Stimulated activated naive CD4-positive, alpha-beta T cell (primary cell): ENCODE measurements around the gene AKAP8.
"Not testable (repeated sequence)": the region's sequence is repeated elsewhere in the genome, so short reads cannot be mapped to it uniquely, and the experiment has no call there.

Source experiments
- DNase-seq, 6 experiments: peaks; one replicate each; lab custom pipeline; 2025; lab: John Stamatoyannopoulos, UW

The AKAP8 gene

DNA sequence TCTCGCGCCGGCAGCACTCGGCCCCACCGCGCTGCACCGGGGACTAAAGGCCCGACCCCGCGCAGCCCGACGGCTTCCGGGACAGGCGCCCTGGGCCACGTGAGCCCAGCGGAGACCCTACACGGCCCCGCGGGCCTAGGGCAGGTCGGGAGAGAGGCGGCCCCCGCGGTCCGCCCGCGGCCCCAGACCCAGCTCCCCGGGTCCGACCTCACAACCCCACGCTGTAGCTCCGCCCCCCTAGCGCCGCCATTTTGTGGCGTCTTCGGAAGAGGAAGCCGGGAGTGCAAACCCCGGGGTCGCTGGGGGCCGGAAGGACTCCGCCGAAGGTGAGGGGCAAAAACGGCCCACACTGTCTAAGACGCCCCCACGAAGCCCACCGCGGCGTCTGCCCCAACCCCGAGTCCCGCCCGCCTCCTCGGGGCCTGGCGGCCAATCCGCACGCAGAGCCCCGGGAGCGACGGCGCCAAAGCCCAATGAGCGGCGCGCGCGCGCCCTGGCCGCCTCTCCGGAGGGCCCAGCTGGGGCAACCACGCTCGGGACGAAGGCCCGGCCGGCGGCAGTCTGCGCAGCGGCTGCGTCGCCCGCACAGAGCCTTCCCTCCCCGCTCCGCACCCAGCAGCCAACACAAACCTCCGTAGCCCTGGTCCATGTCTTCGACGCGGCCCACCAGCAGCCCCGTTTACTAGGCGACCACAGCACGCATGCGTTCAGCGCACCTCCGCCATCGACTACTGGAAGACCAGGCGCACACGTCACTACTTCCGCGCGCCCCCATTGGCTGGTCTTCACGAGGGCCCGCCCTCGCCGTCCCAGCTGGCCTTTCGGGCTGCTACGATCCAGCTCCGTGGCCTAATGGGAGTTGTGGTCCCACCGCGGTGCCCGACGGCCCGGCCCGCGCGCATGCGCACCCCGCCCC lies at the start of gene AKAP8:
Gene AKAP8 (minus strand): TSS at position 705 of the 916 bp plus-strand sequence. CDS start 56 bp downstream, at position 649.
- peak; percentile 94 to 99 (median 98) for DNase-seq

DNA sequence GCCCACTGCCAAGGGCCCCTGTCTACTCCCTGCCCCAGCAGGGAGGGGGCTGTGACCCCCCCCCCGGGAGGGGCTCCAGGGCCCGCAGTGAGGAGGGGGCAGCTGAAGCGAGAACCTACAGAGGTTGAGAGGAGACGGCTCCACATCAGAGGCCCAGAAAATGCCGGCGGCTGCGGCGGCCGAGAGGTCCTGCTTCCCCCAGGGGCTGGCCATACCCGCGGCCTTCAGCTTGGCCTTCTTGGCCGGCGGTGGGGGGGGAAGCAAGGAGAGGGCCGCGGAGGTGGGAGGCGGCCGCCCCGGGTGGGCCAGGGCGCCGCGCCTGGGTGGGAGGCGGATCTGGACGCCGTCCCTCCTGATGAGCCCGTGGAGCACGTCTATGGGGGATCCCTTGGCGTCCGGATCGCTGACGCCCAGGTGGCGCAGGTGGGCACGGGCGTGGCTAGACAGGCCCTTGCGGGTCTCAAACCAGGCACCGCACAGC lies 48.4 kb upstream of the AKAP8 start:
- DNase-seq, result no peak

DNA sequence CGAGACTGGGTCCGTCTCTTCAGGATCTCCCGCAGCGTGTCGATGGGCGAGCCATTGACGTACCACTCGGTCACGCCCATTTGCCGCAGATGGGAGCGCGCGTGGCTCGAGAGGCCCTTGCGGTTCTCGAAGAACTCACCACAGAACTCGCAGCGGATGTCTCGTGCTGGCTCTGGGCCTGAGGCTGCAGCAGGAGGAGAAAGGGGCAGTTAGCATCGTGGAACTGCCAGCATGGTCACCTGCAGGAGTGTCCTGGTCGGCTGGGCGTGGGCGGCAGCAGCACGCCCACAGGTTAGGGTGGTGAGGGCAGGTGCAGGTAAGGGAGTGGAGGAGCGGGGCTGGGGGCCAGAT lies 47.7 kb upstream of the AKAP8 start:
- no peak for DNase-seq

DNA sequence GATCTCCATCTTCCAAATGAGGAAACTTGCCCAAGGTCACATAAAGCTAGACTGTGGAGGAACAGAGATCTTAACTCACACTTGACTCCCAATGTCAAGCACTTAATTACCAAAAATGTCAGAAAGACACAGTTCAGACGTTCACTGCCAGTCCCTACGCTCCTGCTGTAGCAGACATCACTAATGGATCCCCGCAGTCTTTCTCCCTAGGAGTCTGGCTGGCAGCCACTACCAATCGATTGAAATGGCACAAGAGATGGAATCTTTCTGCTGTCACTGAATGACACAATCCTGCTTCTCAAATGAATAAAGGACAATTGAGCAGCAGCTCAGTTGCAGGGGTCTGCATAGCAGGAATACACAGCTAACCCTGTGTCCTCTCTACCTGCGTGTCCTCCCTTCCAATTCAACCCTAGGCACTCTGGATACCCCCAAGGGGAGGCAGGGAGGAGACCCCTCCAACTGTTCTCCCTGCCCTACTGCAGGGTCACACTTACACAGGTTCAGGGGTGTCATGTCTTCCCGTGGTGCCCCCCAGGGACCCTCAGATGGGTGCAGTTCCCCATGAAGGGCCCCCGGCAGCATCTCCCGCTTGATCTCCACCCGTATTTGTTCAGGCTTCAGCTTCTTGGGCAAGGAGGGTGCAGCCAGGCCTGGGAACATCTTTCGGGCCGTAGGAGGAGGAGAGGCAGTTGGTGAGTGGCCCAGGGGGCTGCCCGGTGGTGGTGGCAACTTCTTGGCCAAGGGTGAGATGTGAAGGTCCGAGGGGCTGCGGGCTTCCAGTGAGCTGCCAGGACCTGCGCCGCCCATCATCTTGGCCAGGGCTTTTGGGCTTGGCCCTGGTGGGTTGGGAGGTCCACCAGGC lies 47.1 kb upstream of the AKAP8 start:
- DNase-seq, result no peak

DNA sequence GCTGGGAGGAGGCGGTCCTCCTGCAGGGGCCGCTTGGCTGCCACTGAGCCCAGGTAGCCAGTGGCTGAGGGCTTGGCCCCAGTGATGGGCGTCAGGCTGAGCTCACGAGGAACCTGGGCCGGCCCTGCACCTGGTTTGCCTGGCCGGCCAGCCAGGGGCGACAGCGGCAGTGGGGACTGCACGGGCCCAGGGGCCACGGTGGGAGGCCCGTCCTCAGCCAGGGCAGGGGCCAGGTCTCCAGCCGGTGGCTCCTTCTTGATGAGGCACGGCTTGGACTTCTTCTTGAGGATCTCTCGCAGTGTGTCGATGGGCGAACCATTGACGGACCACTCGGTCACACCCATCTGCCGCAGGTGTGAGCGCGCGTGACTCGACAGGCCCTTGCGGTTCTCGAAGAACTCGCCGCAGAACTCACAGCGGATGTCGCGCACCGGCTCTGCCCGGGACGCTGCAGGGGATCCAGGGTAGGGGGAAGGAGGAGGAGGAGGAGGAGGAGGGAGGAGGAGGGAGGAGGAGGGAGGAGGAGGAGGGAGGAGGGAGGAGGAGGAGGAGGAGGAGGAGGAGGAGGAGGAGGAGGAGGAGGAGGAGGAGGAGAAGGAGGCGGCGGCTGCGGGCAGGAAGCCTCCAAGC lies 45.8 kb upstream of the AKAP8 start:
- no peak for DNase-seq

DNA sequence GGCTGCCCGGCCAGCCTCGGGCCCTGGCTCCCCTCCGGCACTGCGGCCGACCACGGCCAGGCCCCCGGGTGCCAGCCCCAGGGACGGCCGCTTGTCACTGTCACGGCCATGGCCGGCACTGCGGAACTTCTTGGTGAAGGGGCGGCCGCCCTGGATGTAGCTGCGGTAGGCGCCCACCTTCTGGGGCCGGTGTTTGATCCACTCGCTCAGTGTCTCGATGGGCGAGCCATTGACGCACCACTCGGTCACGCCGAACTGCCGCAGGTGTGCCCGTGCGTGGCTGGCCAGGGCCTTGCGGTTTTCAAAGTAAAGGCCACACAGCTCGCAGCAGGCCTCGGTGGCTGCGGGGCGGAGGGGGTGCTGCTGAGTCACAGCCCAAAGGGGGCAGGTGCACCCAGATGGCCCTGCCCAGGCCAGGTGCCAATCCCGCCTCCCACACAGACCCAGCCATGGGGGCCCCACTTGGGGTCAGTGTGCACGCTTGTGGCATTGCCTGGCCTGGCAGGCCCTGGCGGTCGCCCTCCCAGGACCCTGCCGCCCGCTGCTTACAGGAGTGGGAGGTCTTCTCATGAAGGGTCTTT lies 45.2 kb upstream of the AKAP8 start:
- DNase-seq, result no peak

DNA sequence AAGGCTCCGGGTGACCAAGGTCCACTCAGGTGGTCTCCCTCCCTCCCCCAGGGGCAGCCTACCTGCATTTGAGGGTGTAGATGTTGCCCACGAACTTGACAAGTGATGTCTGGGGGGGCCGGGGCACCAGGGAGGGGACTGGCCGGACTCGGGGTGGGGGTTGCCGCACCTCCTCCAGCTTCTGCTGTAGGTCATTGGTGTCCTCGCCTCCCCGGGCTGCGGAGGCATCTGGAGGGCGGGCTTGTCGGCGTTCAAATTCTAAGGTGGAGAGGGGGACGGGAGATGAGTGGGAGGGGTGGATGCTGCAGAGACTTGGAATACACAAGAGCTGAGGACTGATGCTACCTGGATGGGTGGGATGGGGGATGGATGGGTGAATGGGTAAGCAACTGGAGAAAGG lies 44.5 kb upstream of the AKAP8 start:
- DNase-seq, result no peak

DNA sequence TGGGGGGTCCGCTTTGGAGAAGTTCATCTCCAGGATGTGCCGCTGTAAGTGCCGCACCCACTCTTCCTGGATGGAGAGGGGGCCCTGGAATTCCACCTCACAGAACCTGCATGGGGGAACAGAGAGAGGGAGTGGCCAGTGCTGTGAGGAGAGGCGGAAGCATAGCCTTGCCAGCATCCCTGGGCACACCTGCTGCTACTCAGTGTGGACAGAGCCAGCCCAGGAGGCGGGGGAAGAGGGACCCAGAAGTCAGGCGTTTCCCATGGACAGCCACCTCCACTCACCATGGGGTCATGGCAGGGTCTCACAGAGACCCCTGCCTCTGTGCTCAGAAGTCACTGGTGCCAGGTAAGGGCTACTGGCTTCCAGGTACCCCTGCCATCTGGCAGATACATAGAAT lies 43.5 kb upstream of the AKAP8 start:
- DNase-seq, result no peak

DNA sequence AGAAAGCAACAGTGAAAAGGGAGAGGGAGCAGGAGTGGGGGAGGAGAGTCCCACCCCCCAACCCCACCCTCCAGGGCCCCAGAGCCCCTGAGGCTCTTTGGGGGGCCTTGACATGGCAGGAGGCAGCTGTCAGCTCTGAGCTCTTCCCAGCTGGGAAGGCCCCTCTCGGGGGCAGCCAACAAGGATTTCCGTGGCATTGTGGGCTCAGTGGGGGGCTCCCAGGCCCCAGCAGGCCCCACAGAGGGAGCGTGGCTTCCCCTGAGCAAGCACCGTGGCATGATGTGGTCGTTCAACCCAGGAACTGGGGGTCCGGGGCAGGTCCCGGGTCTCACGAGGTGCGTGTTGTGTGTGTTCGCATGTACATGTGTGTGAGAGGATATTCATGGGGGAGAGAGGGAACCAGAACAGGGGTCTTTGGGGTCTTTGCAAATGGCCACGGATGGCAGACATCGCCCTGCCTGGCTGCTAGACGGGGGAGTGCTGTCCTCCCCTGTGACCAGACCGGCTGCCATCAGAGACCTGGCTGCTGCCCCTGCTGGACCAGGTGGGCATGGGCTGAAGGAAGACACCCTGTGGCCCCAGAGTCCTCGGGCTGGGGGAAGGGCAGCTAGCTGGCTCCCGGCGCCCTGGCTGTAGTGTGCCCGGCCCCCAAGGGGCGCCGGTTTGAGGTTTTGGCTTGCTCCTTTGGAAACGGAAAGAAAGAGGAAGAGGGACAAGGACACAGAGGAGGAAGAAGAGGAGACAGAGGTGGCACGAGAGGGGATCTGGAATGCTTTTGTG lies 42.9 kb upstream of the AKAP8 start:
- DNase-seq, result no peak

DNA sequence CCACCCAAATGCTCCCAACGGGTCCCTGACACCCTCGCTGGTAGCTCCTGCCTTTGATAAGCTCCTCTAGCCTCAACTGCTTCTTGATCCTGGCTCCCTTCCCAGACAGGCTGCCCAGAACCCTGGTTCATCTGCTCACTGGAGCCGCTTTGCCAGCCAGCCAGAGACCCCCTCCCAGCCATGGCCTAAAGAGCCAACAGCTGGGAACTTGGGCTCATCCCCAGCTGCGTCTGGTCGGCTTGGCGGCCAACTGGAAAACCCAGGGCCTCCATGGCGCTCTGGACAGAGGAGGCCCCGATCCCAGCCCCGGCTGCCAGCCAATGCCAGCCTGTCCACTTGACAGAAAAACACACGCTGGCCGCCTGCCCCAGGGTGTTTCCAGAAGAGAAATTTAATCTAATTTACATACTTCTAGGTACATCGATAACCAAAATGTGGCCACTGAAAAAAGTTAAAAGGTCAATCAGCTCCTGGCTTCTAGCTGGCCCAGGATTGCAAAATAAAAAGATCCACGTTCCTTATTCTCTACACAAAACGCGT lies 42.2 kb upstream of the AKAP8 start:
- no peak for DNase-seq

DNA sequence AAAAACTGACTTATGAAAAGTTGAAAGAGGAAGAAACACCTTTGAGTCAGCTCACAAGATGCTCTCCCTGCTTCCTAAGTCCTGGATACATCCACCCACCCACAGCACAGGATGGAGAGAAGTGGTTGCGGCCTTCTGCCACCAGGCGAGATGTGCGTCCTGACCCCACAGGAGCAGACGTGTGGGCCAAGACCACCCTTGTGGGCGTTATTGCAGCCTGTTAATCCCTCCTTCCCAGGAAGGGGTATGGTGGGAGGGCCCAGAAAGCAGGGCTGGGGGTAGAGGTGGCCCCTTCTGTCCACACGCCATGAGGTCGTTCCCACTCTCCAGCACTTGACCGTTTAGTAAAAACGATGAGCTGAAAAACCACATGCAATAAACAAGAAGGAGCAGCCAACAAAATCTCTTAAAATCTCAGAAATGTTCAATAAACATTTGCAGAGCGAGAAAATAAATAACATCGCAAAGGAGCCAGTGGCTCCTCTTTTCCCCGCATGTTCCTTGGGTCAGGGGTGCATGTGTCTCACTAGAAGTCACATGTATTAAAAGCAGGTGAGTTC lies 41.6 kb upstream of the AKAP8 start:
- DNase-seq, result no peak

DNA sequence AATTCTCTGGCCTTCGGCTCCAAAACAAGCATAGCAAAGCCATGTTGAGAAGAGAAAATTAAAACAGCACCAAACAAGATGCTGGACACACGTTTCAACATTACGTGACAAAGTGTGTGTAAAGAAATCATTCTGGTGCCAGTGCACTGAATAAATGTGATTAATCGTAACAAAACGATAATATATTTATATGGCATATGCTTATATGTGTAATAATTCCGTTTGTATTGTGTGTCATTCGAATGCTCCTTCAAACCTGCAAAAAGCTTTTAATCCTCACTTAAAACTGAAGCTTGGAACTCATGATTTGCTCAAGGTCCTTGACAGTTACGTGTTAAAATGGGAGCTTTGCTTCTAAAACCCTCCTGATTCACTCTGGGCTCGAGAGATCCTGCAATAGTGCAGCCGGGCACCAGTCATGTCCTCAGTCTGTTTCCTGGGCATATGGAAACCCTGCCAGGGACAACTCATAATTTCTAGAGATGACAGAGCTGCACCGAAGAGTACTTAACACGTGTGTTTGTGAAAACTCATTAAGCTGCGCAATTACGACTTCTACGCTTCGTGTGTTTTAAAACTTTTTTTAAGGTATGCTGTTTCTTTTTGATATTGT lies 39.9 kb upstream of the AKAP8 start:
- DNase-seq, result no peak

DNA sequence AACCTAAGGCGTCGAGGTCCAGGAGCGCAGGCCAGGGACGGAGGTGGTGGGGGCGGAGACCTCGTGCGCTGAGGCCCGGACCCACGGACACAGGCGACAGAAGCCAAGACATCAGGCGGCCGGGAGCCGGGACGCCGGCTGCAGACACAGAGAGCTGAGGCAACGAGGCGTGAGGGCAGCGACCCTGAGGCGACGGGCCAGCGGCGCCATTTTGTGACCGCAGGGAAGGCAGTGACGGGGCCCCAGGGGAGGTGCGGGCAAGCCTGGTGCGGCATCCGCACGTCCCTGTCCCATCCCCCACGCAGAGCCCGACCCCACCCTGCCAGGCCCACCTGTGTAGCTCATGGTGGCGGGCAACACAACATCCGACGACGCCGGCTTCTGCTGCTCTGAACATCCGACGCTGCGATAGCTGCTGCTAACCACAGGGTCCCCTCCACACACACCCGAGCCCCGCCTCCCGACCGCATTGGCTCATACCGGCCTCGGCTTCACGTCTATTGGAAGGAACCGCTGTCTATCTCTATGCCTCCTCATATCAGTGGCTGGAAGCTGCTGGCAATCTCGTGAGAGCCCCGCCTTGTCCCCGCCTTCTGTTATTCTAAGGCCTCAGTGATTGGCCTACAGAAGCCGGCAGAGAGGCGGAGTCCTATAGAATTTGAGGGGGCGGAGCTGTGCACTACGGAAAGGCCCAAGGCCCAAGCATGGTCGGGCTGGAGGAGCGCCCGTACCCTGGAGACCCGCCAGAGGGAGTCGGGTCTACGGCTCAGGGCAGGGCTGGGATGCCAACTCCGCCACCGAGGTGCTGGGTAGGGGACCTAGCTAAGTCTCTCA lies 39.2 kb upstream of the AKAP8 start, which contains the start of gene AKAP8L:
Gene AKAP8L (minus strand): TSS at position 410 of the 834 bp plus-strand sequence. CDS start 65 bp downstream, at position 345.
- peak; percentile 94 to 100 (median 98) for DNase-seq

DNA sequence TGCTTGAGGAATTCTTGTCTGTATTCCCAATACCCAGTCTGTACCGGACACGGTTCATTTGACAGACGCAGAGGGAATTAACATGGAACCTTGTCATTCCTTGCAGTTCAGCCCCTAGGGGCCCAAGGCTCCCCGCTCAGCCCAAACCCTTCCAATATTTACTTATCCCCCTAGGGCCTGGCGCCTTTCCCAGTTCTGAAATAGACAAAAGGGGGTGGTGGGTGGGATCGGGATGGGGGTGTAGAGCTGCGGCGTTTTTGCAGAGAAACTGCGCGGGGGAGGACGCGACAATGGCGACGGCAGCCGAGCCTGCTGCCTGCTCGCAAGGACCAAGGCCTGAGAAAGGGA lies 38.6 kb upstream of the AKAP8 start:
- no peak for DNase-seq

DNA sequence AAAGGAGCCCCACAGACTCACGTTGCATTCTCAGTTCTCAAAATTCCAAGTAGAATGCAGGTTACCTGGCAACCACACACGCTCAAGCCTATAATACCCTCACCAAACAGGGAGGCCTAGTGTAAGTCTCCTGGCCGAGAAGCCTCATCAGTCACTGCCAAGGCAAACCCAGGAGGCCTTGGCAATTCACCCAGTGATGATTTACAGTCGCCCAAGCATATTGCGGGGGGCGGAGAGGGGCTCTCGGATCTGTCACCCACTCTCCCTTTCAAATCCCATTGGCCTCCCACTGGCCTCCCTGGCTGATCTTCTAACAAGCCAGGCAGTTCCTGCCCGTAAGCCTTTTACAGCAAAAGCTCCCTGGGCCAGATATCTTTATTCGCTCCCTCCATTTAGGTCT lies 38.1 kb upstream of the AKAP8 start:
- no peak for DNase-seq

DNA sequence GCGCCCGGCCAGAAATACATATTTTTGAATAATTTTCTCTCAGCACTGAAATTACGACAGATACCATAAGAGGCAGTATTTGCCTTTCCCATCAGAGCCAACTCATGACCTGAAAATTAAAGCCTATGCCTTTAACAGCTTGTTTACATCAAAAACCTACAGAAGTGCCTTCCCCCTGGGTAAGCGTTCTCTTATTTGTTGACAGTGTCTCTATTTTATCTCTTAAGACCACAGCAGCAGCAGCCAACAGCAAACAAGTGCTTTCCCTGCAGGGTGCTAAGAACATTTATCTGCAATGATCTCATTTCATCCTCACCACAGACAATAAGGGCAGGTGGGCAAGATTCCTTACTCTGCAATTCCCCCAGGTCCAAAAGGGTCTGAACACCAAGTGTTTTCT lies 33.2 kb upstream of the AKAP8 start:
- DNase-seq, result no peak

DNA sequence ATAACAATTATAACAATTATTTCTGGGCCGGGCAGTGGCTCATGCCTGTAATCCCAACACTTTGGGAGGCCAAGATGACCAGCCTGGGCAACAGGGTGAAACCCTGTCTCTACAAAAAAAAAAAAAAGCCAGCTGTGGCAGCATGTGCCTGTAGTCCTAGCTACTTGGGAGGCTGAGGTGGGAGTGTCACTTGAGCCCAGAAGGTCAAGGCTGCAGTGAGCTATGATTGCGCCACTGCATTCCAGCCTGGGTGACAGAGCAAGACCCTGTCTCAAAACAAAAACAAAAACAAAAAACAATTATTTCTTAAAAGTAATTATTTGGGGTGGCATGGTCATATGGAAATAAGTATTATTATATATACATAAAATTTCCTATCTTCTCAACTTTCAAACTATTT lies 31.8 kb upstream of the AKAP8 start:
- not testable (repeated sequence) for DNase-seq

DNA sequence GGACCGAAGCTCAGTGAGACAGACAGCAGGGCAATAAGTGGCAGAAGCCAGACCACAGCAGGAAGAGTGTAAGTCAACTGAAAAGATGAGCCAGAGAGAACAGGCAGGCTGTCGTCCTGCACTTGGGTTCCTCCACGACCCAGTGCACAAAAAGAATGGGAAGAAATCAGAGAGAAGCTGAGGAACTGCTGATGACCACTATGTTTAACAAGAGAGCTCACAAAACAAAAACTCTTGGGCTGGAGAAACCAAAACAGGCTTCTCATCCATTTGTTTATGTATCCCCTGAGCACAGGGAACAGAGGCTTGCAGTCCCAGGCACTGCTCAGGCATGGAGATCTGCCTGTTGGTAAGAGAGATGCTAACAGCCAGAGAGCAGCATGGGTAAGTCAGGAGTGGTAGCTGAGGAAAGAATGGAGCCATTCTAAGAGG lies 25.2 kb upstream of the AKAP8 start:
- no peak for DNase-seq

DNA sequence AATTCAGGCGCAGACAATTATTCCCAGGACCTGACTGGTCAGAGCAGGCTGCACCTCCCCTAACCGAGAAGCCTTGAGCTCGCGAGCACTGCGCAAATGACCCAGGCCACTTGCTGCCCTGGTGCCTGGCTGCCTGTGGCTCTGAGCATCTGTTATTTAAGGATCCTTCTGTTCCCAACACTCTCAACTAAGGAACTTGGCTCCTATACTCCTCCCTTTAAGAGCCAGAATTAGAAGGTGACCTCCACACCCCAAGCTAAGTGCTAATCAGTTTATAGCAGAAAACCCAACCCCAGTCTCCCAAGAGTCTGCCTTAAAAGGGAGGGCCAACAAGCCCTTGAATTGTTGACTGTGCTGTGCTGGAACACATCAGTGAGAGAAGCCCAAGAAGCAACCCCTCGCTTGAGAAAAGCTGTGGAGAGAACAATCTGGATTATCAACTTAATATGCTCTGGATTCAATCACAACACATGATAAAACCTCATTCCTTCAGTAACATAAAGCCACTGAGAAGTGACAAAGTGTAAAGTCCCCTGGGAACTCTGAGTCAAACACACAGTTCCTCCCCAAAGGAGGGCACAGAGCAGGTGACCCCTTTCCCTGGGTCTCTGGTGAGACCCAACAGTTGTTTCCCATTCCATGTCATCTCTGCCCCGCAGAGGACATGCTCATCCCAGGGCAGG lies 24.7 kb upstream of the AKAP8 start:
- no peak for DNase-seq
